Muscle of leg (tissue), 11 donors: ENCODE measurements around the gene TNFRSF9. TPM values are rescaled to one million over a fixed set of nuclear protein-coding genes. Genes with fewer than 3 reads are reported as not detected.

Experiments used
- DNase-seq: peaks from one replicate; pipeline ENCODE4 v3.0.0; 2013
- H3K27ac ChIP-seq: one replicate; pipeline ENCODE4 v1.5.1; 2013; ENCODE audit warnings: mild to moderate bottlenecking, low read length, control low read depth
- H3K27me3 ChIP-seq: one replicate; pipeline ENCODE4 v1.6.1; 2013; ENCODE audit warnings: low read length; ENCODE audit not compliant: control insufficient read depth, insufficient read depth
- H3K36me3 ChIP-seq: one replicate; pipeline ENCODE4 v1.6.1; 2013; ENCODE audit warnings: low read length; ENCODE audit not compliant: control insufficient read depth, insufficient read depth
- H3K4me1 ChIP-seq: one replicate; pipeline ENCODE4 v1.6.1; 2013; ENCODE audit warnings: low read length; ENCODE audit not compliant: control insufficient read depth, insufficient read depth
- H3K4me3 ChIP-seq: one replicate; pipeline ENCODE4 v1.5.1; 2013; ENCODE audit warnings: low read length, control low read depth
- H3K9me3 ChIP-seq: replicated peaks from 2 replicates; pipeline ENCODE4 v1.6.1; 2013; ENCODE audit warnings: low read depth, low read length; ENCODE audit not compliant: control insufficient read depth
- WGBS: methylation state at CpG from one replicate; pipeline ENCODE4 v1.1.5; 2013; ENCODE audit warnings: missing lambda C conversion rate; ENCODE audit not compliant: insufficient coverage; 5-methylcytosine and 5-hydroxymethylcytosine counted together
- polyA plus RNA-seq, 8 donors: library from polyadenylated mRNA; unstranded; fragments of 120-200 nt; gene quantifications; one replicate each; pipeline versions ENCODE4 v1.2.1 to v1.2.3, GENCODE V29; 2013; ENCODE audit warnings: inconsistent platforms in 1 of 8, low replicate concordance in 1 of 8; ENCODE audit not compliant: insufficient read length in 8 of 8, insufficient read depth in 1 of 8
- total RNA-seq: library from RNA; stranded (reverse); fragments of 120-200 nt; gene quantifications from one replicate; pipeline ENCODE4 v1.2.4, GENCODE V29; 2013

TNFRSF9 gene
- total and polyA plus RNA-seq, 9 donors = 0.04 to 0.19 (median 0.08) TPM; not detected in 1

DNA sequence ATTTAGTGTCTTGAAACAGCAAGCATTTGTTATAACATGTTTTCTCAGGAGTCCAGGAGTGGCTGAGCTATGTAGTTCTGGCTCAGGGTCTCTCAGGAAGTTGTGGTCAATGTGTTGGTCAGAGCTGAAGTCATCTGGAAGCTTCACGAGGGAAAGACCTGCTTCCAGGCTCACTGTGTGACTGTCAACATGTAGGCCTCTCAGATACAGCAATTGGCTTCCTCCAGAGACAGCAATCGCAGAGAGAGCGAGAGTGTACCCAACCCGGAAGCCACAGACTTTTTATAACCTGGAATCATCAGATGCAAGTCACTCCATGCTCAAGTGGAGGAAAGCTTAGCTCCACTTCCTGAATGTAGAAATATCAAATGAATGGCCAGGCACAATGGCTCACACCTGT, 40.9 kb downstream of the TNFRSF9 start:
- 38% methylated on average over 1 of the region's 4 CpGs for WGBS
- H3K27ac ChIP-seq = no peak overlapping the region
- no peaks in the 10 kb centered on the region for H3K36me3 ChIP-seq
- no peaks in the 10 kb centered on the region for H3K9me3 ChIP-seq
- no peak for DNase-seq
- H3K4me1 ChIP-seq = peaks cover 3% of the 10 kb centered on the region
- H3K4me3 ChIP-seq = no peak overlapping the region
- H3K27me3 ChIP-seq = no peaks in the 10 kb centered on the region

DNA sequence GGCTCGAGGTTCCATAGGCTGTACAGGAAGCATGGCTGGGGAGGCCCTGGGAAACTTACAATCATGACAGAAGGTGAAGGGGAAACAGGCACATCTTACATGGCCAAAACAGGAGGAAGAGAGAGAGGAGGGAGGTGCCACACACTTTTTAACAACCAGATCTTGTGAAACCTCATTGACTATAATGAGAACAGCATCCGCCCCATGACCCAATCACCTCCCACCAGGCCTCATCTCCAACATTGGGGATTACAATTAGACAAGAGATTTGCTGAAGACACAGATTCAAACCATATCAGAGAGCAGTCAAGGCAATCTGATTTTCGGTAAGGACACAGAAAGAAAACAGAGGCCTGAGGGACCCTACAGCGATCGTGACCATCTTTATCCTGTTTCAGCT, 41.7 kb downstream of the TNFRSF9 start:
- no peaks in the 10 kb centered on the region for H3K27me3 ChIP-seq
- H3K27ac ChIP-seq = no peak overlapping the region
- H3K36me3 ChIP-seq = no peaks in the 10 kb centered on the region
- peaks cover 3% of the 10 kb centered on the region for H3K4me1 ChIP-seq
- no peaks in the 10 kb centered on the region for H3K9me3 ChIP-seq
- WGBS = 56% methylated on average over 1 of the region's 5 CpGs
- no peak overlapping the region for H3K4me3 ChIP-seq
- no peak for DNase-seq

DNA sequence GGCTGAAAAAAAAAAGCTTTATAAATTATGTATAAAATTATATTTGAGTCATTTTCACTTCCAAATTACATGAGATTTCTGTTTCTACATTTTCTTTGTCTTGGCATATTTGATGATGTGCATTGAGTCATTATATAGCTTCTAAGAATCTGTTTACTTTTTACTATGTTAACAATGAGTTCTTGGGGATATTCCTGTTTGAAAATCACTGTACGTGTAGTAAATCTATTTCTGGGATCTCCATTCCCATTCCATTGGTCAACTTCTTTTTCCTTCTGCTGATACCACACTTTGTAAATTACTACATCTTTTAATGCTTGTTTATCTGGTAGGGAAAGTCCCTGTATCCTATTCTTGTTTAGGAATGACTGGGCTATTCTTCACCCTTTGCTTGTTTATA, 43.6 kb downstream of the TNFRSF9 start:
- DNase-seq = no peak
- WGBS = no CpG with 5 or more reads among the region's 1 CpG
- H3K9me3 ChIP-seq = no peaks in the 10 kb centered on the region
- no peaks in the 10 kb centered on the region for H3K4me1 ChIP-seq
- no peak overlapping the region for H3K4me3 ChIP-seq
- no peak overlapping the region for H3K27ac ChIP-seq
- peaks cover 2% of the 10 kb centered on the region for H3K27me3 ChIP-seq
- H3K36me3 ChIP-seq = no peaks in the 10 kb centered on the region

DNA sequence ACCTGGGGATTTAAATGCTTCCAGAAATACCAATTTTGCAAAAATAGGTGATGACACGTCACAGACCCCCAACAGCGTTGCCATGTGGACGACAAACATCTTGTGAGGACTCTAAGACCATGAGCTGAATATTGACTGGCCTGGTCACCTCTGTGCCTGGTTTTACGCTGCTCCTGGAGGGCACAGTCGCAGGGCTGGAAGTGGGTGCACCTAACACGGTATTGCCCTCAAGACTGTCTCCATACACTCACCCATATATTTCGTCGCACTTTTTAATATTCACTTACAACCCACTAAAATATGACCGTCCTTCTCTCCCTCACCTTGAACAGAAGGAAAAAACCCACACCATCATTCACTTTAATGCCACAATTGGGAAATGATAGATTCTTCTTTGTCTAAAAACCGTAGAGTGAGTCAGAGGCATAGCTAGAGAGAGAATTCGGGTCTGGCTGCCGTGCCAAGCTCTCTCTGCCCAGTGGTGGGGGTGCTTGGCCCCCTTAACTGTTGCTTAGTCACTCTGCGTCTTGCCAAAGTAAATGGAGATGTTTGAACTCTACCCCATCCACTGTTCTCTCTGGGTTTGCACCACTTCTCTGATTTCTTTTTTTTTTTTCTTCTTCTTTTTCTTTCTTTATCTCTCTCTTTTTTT, 47.0 kb downstream of the TNFRSF9 start:
- H3K36me3 ChIP-seq = no peaks in the 10 kb centered on the region
- no peak overlapping the region for H3K4me3 ChIP-seq
- H3K27ac ChIP-seq = no peak overlapping the region
- DNase-seq = no peak
- no peaks in the 10 kb centered on the region for H3K9me3 ChIP-seq
- WGBS = 86% methylated on average over 7 of the region's 13 CpGs
- no peaks in the 10 kb centered on the region for H3K4me1 ChIP-seq
- H3K27me3 ChIP-seq = peaks cover 4% of the 10 kb centered on the region

DNA sequence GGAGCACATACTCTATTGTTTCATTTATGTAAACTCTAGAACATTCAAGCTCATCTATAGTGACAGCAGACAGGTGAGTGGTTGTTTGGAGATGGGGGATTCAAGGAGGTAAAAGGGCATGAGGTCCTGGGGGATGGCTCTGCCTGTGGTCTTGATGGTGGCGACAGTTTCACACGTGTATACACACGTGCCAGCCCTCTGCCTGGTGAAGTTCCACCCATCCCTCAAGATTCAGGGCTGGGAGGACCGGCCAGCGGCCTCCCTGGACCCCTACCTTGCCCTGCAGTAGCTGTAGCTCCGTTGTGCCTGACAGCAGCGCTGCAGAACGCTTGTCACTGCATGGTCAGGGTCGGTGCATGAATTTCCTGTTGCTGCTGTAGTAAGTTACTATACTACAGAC, 48.8 kb downstream of the TNFRSF9 start:
- DNase-seq = no peak
- WGBS = 48% methylated on average over 6 of the region's 9 CpGs
- Histone ChIP-seq H3K36me3 (no peaks in the 10 kb centered on the region), H3K27ac (no peak overlapping the region), H3K4me3 (no peak overlapping the region), H3K9me3 (no peaks in the 10 kb centered on the region), H3K27me3 (peaks cover 10% of the 10 kb centered on the region), H3K4me1 (no peaks in the 10 kb centered on the region)

DNA sequence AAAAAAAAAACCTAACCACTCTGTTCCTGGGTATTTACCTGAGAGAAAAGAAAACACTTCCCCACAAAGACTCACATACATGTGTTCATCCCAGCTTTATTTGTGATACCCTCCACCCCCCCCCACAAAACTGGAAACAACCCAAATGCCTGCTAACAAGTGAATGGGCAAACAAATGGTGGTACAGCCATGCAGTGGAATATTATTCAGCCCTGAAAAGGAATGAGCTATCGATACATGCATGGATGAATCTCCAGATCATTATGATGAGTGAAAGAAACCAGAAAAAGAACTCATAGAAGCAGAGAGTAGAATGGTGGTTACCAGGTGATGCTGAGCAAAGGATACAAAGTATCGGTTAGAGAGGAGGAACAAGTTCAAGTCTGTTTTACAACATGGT, 49.8 kb downstream of the TNFRSF9 start:
- no peak overlapping the region for H3K27ac ChIP-seq
- H3K4me1 ChIP-seq = no peaks in the 10 kb centered on the region
- no peaks in the 10 kb centered on the region for H3K36me3 ChIP-seq
- 100% methylated on average over 2 of the region's 2 CpGs for WGBS
- no peaks in the 10 kb centered on the region for H3K9me3 ChIP-seq
- no peak overlapping the region for H3K4me3 ChIP-seq
- peaks cover 12% of the 10 kb centered on the region for H3K27me3 ChIP-seq
- no peak for DNase-seq

DNA sequence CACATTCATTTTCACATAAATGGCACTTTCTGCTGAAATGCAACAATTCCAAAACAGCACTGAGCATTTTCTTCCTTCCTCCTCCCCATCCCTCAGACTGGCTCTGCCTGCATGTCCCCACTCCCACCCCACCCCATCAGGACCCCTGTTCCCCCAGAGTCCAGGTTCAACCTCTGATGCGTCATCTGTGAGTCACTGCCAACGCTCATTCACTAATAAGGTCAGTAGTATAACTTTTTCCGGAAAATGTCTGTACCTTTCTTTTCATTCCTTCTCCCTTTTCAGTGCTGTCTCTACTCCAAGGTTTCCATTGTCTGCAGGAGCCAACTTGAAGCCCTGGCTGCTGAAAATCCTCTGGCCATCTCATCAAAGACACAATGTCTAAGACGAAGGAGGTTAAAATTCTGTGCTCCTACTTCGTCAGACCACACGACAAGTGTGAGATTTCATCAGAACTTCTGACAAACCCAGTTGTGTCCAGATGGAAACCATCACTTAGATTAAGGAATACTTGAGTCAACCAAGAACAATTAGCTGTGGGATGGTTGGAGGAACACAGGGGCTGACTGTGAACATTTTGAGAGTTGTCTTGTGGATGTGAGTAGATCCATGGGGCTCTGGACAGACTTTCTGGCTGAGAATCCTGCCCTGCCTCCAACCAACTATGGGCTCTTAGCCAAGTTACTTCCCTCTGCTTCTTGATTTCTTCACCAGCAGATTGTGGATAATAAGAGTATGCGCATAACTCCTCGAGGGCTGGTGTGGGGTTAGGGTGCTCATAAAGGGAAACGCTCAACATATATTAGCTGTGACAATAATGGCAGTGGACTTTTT, 52.2 kb downstream of the TNFRSF9 start:
- Histone ChIP-seq H3K36me3 (no peaks in the 10 kb centered on the region), H3K27ac (no peak overlapping the region), H3K4me1 (no peaks in the 10 kb centered on the region), H3K27me3 (peaks cover 15% of the 10 kb centered on the region), H3K4me3 (no peak overlapping the region), H3K9me3 (no peaks in the 10 kb centered on the region)
- 69% methylated on average over 7 of the region's 9 CpGs for WGBS
- DNase-seq = no peak

DNA sequence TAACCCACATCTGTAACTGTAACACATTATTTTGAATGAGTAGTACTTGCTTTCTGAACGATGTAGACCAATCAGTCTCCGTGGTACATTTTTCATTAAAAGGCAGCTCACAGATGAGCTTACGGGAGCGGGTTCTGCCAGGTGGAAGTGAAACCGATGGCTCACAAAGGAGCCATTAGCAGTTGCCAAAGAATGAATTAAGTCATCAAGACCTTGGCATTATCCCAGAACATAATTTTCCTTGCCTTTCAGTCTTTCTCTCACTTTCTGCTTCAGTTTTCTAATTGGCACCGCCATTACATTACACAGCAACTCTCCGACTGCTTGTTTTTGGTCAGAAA, 54.3 kb downstream of the TNFRSF9 start:
- no peaks in the 10 kb centered on the region for H3K9me3 ChIP-seq
- no peaks in the 10 kb centered on the region for H3K36me3 ChIP-seq
- no peak overlapping the region for H3K4me3 ChIP-seq
- no peak overlapping the region for H3K27ac ChIP-seq
- DNase-seq = no peak
- no peaks in the 10 kb centered on the region for H3K4me1 ChIP-seq
- peaks cover 13% of the 10 kb centered on the region for H3K27me3 ChIP-seq
- 74% methylated on average over 4 of the region's 7 CpGs for WGBS

DNA sequence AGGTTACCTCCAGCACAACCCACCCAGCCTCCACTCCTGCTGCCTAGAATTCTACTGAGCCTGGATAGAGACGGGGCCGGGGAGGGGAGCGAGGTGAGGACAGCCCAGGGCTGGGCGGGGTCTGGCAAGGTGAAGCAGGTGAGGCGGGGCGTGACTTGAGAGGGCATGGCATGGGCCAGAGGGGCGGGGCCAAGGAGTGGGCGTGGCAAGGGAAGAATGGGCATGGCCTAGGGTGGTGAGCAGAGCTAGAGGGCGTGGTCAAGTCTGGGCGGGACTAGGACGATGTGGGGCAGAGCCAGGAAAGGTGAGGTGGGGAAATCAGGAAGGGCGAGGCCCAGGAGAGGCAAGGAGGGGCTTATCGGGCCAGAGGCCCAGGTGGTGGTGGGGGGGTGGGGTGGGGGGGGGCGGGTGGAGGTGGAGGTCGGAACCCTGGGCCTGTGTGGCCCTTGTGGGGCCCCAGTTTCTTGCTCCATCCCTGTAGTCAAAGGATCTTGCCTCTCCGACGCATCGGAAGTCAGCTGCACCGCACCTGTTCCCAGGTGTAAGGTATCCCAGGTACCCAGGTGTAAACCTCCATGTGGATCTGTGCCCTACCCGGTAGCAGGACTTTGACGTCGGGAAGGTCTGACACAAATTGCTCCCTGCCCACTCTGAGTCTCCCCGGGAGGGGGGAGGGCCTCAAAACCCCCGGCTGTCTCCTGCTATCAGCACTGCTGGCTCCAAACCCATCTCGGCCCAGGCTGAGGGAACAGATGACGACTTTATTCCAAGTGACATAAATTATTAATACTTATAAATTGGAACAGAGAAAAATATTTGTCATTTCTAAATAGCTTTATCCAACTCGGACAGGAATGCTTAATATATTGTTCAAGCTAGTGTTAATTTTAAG, 54.9 kb downstream of the TNFRSF9 start:
- H3K27ac ChIP-seq = no peak overlapping the region
- H3K9me3 ChIP-seq = no peaks in the 10 kb centered on the region
- no peak for DNase-seq
- no peak overlapping the region for H3K4me3 ChIP-seq
- H3K4me1 ChIP-seq = no peaks in the 10 kb centered on the region
- H3K27me3 ChIP-seq = peaks cover 13% of the 10 kb centered on the region
- no peaks in the 10 kb centered on the region for H3K36me3 ChIP-seq
- WGBS = 23% methylated on average over 17 of the region's 27 CpGs

DNA sequence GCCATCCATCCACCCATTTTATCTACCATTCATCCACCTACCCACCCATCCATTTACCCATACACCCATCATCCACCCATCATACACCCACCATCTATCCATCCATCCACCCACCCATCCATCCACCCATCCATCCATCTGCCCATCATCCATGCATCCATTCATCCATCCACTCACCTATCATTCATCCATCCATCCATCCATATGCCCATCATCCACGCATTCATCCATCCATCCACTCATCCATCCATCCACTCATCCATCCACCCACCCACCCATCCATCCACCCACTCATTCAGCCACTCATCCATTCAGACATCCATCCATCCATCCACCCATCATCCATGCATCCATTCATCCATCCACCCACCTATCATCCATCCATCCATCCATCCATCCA, 55.9 kb downstream of the TNFRSF9 start:
- no peaks in the 10 kb centered on the region for H3K36me3 ChIP-seq
- no peak overlapping the region for H3K27ac ChIP-seq
- no peak for DNase-seq
- no peaks in the 10 kb centered on the region for H3K4me1 ChIP-seq
- H3K9me3 ChIP-seq = no peaks in the 10 kb centered on the region
- H3K4me3 ChIP-seq = no peak overlapping the region
- peaks cover 13% of the 10 kb centered on the region for H3K27me3 ChIP-seq
- WGBS = 95% methylated on average over 1 of the region's 1 CpG
